HL-60 (cell line): ENCODE results near the gene BABAM2.

Experiments
- DNase-seq, 2 experiments: peaks; one replicate each; pipeline ENCODE4 v3.0.0-alpha.2; 2010 to 2020; ENCODE audit warnings: low read depth in 1 of 2, low spot score in 1 of 2
- H3K27ac ChIP-seq: fragments of 250-450 bp; sonication (Bioruptor Pico); replicated peaks from 2 replicates; pipeline ENCODE4 v1.5.1; 2020; ENCODE audit warnings: mild to moderate bottlenecking, moderate library complexity
- H3K27me3 ChIP-seq: fragments of 250-450 bp; sonication (Bioruptor Pico); 2 replicates; pipeline ENCODE4 v1.5.1; 2021; ENCODE audit warnings: mild to moderate bottlenecking, moderate library complexity; ENCODE audit not compliant: insufficient read depth, poor library complexity, severe bottlenecking
- H3K4me3 ChIP-seq: replicated peaks from 2 replicates; pipeline ENCODE4 v1.5.1; 2011; ENCODE audit warnings: mild to moderate bottlenecking, control low read depth, low read length; ENCODE audit not compliant: insufficient read depth
- GABPA ChIP-seq: IDR thresholded peaks from 2 replicates; pipeline ENCODE4 v1.6.1; 2012; ENCODE audit warnings: low read depth
- POLR2AphosphoS5 ChIP-seq: IDR thresholded peaks from 2 replicates; pipeline ENCODE4 v1.6.1; 2012; ENCODE audit warnings: low read depth
- SPI1 ChIP-seq: IDR thresholded peaks from 2 replicates; pipeline ENCODE4 v1.6.1; 2012; ENCODE audit warnings: low read depth, mild to moderate bottlenecking, borderline replicate concordance
- TF ChIP-seq, protein P1 (sequence below): IDR thresholded peaks from 2 replicates; pipeline ENCODE4 v1.6.1; 2012; ENCODE audit warnings: low read depth; ENCODE audit not compliant: insufficient replicate concordance
- TF ChIP-seq, protein P2 (sequence below): IDR thresholded peaks from one replicate; pipeline ENCODE4 v1.5.1; 2011; ENCODE audit warnings: low read length, control low read depth, inconsistent platforms; ENCODE audit not compliant: insufficient read depth

The BABAM2 gene

DNA sequence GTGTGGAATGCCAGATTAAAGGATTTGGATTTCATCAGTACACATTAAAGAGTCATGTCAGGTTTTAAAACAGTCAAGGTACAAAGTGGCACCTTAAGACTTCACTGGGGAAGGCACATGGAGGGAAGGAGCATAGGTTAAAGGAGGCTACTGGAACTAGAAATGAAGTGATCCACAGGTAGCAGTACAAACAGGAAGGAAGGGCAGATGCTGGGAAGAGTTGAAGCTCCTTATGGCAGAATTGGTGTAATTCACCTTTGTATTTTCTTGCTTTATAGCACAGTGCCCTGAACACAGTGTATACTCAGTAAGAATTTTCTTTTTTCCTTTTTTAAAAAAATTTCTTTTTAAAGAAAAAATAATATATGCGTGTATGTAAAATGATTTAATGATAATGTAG lies 177.1 kb downstream of the BABAM2 start:
- H3K4me3 ChIP-seq: no peak overlapping the region
- no peaks in the 10 kb centered on the region for H3K27me3 ChIP-seq
- no peak for DNase-seq
- TF ChIP-seq GABPA (no peak), SPI1 (no peak), POLR2AphosphoS5 (no peak)
- TF ChIP-seq, protein P1, sequence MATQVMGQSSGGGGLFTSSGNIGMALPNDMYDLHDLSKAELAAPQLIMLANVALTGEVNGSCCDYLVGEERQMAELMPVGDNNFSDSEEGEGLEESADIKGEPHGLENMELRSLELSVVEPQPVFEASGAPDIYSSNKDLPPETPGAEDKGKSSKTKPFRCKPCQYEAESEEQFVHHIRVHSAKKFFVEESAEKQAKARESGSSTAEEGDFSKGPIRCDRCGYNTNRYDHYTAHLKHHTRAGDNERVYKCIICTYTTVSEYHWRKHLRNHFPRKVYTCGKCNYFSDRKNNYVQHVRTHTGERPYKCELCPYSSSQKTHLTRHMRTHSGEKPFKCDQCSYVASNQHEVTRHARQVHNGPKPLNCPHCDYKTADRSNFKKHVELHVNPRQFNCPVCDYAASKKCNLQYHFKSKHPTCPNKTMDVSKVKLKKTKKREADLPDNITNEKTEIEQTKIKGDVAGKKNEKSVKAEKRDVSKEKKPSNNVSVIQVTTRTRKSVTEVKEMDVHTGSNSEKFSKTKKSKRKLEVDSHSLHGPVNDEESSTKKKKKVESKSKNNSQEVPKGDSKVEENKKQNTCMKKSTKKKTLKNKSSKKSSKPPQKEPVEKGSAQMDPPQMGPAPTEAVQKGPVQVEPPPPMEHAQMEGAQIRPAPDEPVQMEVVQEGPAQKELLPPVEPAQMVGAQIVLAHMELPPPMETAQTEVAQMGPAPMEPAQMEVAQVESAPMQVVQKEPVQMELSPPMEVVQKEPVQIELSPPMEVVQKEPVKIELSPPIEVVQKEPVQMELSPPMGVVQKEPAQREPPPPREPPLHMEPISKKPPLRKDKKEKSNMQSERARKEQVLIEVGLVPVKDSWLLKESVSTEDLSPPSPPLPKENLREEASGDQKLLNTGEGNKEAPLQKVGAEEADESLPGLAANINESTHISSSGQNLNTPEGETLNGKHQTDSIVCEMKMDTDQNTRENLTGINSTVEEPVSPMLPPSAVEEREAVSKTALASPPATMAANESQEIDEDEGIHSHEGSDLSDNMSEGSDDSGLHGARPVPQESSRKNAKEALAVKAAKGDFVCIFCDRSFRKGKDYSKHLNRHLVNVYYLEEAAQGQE: no peak
- TF ChIP-seq, protein P2, sequence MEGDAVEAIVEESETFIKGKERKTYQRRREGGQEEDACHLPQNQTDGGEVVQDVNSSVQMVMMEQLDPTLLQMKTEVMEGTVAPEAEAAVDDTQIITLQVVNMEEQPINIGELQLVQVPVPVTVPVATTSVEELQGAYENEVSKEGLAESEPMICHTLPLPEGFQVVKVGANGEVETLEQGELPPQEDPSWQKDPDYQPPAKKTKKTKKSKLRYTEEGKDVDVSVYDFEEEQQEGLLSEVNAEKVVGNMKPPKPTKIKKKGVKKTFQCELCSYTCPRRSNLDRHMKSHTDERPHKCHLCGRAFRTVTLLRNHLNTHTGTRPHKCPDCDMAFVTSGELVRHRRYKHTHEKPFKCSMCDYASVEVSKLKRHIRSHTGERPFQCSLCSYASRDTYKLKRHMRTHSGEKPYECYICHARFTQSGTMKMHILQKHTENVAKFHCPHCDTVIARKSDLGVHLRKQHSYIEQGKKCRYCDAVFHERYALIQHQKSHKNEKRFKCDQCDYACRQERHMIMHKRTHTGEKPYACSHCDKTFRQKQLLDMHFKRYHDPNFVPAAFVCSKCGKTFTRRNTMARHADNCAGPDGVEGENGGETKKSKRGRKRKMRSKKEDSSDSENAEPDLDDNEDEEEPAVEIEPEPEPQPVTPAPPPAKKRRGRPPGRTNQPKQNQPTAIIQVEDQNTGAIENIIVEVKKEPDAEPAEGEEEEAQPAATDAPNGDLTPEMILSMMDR: no peak
- H3K27ac ChIP-seq: no peak overlapping the region

DNA sequence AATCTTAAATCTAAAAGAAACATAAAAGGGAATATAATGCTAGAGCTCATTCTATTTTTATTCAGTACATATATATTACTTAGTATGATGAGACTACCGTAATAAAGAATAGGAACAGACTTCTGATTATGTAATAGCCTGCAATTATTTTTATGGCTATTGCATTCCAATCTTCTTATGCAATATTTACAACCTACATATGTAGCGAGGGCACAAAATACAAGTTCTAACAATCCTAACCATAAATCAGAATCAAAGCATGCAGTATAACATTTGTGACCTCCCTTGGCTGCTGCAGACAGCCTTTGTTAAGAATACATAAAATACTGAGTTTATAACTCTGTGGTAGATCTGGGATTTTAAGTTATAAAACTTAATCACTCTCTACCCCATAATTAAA lies 177.6 kb downstream of the BABAM2 start:
- Histone ChIP-seq H3K27ac (no peak overlapping the region), H3K27me3 (no peaks in the 10 kb centered on the region), H3K4me3 (no peak overlapping the region)
- TF ChIP-seq POLR2AphosphoS5 (no peak), SPI1 (no peak), GABPA (no peak)
- TF ChIP-seq, protein P2: no peak
- TF ChIP-seq, protein P1: no peak
- peak in 1 of 2 experiments; percentile 50 for DNase-seq

DNA sequence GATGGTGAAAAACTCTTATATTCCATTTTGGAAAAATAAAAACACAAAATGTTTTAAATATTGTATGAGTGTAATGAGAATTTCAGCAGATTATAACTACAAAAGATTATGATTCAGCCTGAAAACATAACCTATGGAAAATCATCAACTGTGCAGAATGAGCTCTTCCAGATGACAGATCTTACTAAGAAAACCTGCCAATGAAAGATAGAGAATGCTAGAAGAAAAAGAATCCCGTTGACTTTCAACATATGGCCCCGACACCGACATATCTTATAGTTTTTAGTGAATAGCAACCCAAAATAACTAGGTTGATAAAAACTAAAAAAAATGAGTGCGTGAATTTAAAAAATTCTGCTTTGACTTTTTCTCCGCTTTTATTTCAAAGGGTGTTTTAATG lies 178.0 kb downstream of the BABAM2 start:
- no peak for DNase-seq
- H3K27ac ChIP-seq: no peak overlapping the region
- TF ChIP-seq GABPA (no peak), POLR2AphosphoS5 (no peak), SPI1 (no peak)
- TF ChIP-seq, protein P1: no peak
- TF ChIP-seq, protein P2: no peak
- no peaks in the 10 kb centered on the region for H3K27me3 ChIP-seq
- H3K4me3 ChIP-seq: no peak overlapping the region
